NCI-H1092 treated with DMSO at 0.1 percent for 48 hours (cell line): ENCODE data around the gene CCDC201.

ENCODE experiments used
- DNase-seq: peaks from one replicate; lab custom pipeline; 2025; lab: John Stamatoyannopoulos, UW

CCDC201 gene

GRCh38 chr7:45873035-45873354 is at the start of gene CCDC201:
CCDC201 (minus strand) TSS chr7:45873082; CDS start chr7:45873007, 75 bp downstream.
- no peak for DNase-seq

- DNase-seq, result peak; percentile 37
Measured at GRCh38 chr7:45921699-45922519, 49.0 kb upstream of the CCDC201 start.

- DNase-seq, result no peak
Measured at GRCh38 chr7:45921381-45921698, 48.5 kb upstream of the CCDC201 start.

GRCh38 chr7:45920502-45921380 is 47.9 kb upstream of the CCDC201 start, which contains the start of gene IGFBP3:
IGFBP3 (minus strand) TSS chr7:45921272; CDS start chr7:45921140, 132 bp downstream.
- DNase-seq, result peak; percentile 42

GRCh38 chr7:45919993-45920459 is 47.1 kb upstream of the CCDC201 start:
- DNase-seq, result no peak

- no peak for DNase-seq
Measured at GRCh38 chr7:45919231-45919784, 46.4 kb upstream of the CCDC201 start.

- DNase-seq, result no peak
Measured at GRCh38 chr7:45918556-45918955, 45.7 kb upstream of the CCDC201 start.

- DNase-seq, result peak; percentile 53
Measured at GRCh38 chr7:45917658-45918057, 44.8 kb upstream of the CCDC201 start.

- DNase-seq, result no peak
Measured at GRCh38 chr7:45917064-45917463, 44.2 kb upstream of the CCDC201 start.

- DNase-seq, result no peak
Measured at GRCh38 chr7:45915606-45916005, 42.7 kb upstream of the CCDC201 start.

GRCh38 chr7:45914911-45915310 is 42.0 kb upstream of the CCDC201 start:
- no peak for DNase-seq

GRCh38 chr7:45912972-45913371 is 40.1 kb upstream of the CCDC201 start:
- no peak for DNase-seq

GRCh38 chr7:45911311-45911710 is 38.4 kb upstream of the CCDC201 start:
- DNase-seq, result no peak

GRCh38 chr7:45910855-45911254 is 38.0 kb upstream of the CCDC201 start:
- no peak for DNase-seq

- DNase-seq, result no peak
Measured at GRCh38 chr7:45909561-45909960, 36.7 kb upstream of the CCDC201 start.

- no peak for DNase-seq
Measured at GRCh38 chr7:45902820-45903219, 29.9 kb upstream of the CCDC201 start.

GRCh38 chr7:45901566-45901965 is 28.7 kb upstream of the CCDC201 start:
- DNase-seq, result no peak

- no peak for DNase-seq
Measured at GRCh38 chr7:45898222-45898621, 25.3 kb upstream of the CCDC201 start.

- DNase-seq, result no peak
Measured at GRCh38 chr7:45897042-45897690, 24.3 kb upstream of the CCDC201 start.

- no peak for DNase-seq
Measured at GRCh38 chr7:45894665-45895062, 21.8 kb upstream of the CCDC201 start.

GRCh38 chr7:45893996-45894664 is 21.2 kb upstream of the CCDC201 start:
- DNase-seq, result no peak
